Upper lobe of right lung (tissue), 1 donor: ENCODE results near the gene RSL1D1. TPM values are rescaled to one million over a fixed set of nuclear protein-coding genes. Genes with fewer than 3 reads are reported as not detected.
A peak's percentile ranks its signal among the peaks of the same experiment; 100 is the strongest.

ENCODE experiments used
- ATAC-seq: fragments of 200-7000 bp; cut with Tn5 transposase; one replicate; pipeline ENCODE4 v1.9.1; 2020; ENCODE audit warnings: mild to moderate bottlenecking, moderate library complexity
- DNase-seq: peaks from one replicate; pipeline ENCODE4 v3.0.0-alpha.2; 2020
- H3K27ac ChIP-seq: fragments of 200-600 bp; one replicate; pipeline ENCODE4 v1.8.0; 2022
- H3K27me3 ChIP-seq: fragments of 200-600 bp; one replicate; pipeline ENCODE4 v1.8.0; 2022; ENCODE audit warnings: mild to moderate bottlenecking
- H3K36me3 ChIP-seq: fragments of 200-600 bp; one replicate; pipeline ENCODE4 v1.8.0; 2022
- H3K4me1 ChIP-seq: fragments of 200-600 bp; one replicate; pipeline ENCODE4 v1.8.0; 2022
- H3K4me3 ChIP-seq: fragments of 200-600 bp; one replicate; pipeline ENCODE4 v1.8.0; 2022; ENCODE audit warnings: mild to moderate bottlenecking
- H3K9me3 ChIP-seq: fragments of 200-600 bp; one replicate; pipeline ENCODE4 v1.8.0; 2022
- intact Hi-C: fragments of 100-400 bp; cut with DNase I; formaldehyde crosslinking; loops from one replicate; pipeline ENCODE4 v1.11.0; 2022
- total RNA-seq: library from RNA; stranded (reverse); fragmentation: NEBNext Ultra II Directional; extraction: Animal tissue kit (Norgen Biotek cat#: 25700); gene quantifications from one replicate; pipeline ENCODE4 v1.2.1, GENCODE V29; 2021
- TF ChIP-seq, protein P1 (sequence below): fragments of 200-600 bp; IDR thresholded peaks from one replicate; pipeline ENCODE4 v1.8.0; 2022; ENCODE audit warnings: antibody characterized with exemption
- donor health status: DM: no; HTN: yes; CAD: no; lungs with severe emphysema.

RSL1D1 gene
- total RNA-seq, 1 donor from 2014 or later: 117 TPM

DNA sequence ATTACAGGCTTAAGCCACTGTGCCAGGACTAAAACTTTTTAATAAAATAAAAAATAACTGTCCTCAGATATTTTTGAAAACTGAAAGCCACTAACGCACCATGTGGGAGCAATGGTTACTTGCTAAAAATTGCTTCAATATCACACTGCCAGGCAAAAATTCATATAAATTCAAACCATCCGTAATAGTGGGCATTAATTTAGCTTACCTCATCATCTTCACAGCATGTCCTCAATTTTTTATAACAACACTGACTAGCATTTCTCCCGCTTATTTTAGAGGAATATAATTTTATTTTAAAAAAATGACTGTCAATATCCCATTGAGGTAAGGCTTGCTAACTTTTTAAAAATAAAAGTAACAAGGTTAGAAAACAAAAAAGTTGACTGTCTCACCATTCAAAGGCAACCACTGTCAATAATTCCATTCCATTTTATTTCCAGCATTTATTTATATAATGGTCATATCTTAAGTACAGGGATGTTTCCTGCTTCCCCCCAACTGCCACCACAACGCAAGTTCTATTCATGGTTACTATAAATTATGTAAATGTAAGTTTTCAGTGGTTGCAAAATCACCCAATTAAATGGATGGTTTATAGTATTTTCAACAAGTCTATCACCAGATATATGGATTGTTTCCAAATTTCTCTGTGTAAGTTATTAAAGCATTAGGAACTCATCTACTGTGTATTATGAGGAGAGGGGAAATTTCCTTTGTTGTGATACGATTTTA is 39.1 kb upstream of the RSL1D1 start:
- DNase-seq: no peak
- TF ChIP-seq, protein P1, sequence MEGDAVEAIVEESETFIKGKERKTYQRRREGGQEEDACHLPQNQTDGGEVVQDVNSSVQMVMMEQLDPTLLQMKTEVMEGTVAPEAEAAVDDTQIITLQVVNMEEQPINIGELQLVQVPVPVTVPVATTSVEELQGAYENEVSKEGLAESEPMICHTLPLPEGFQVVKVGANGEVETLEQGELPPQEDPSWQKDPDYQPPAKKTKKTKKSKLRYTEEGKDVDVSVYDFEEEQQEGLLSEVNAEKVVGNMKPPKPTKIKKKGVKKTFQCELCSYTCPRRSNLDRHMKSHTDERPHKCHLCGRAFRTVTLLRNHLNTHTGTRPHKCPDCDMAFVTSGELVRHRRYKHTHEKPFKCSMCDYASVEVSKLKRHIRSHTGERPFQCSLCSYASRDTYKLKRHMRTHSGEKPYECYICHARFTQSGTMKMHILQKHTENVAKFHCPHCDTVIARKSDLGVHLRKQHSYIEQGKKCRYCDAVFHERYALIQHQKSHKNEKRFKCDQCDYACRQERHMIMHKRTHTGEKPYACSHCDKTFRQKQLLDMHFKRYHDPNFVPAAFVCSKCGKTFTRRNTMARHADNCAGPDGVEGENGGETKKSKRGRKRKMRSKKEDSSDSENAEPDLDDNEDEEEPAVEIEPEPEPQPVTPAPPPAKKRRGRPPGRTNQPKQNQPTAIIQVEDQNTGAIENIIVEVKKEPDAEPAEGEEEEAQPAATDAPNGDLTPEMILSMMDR: no peak
- H3K27ac ChIP-seq: no peak overlapping the region
- H3K4me1 ChIP-seq: no peaks in the 10 kb centered on the region
- no peak for ATAC-seq
- H3K27me3 ChIP-seq: no peaks in the 10 kb centered on the region
- intact Hi-C loops: no loop called here
- H3K9me3 ChIP-seq: no peaks in the 10 kb centered on the region
- H3K36me3 ChIP-seq: peaks cover 90% of the 10 kb centered on the region
- H3K4me3 ChIP-seq: no peak overlapping the region

DNA sequence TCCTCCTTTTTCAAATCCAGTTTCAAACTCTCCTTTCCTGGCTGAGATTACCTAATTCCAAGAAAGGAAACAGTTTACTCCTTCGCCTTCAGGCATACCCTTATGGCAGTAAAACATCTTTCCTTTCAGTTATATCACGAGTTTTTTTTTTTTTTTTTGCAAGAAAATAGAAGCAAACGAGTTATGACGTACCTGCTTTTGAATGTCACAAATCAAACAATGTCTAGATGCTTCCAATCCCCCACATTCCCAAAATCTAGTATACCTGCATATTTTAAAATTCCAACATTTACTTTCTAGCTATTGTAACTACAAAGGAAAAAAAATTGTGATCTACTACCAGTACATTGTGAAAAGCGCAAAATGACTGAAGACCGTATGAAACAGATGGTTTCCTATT is 35.5 kb upstream of the RSL1D1 start:
- intact Hi-C loops: no loop called here
- Histone ChIP-seq H3K4me3 (no peak overlapping the region), H3K9me3 (no peaks in the 10 kb centered on the region), H3K4me1 (no peaks in the 10 kb centered on the region), H3K27ac (no peak overlapping the region), H3K27me3 (no peaks in the 10 kb centered on the region), H3K36me3 (peaks cover 97% of the 10 kb centered on the region)
- ATAC-seq (no peak), DNase-seq (no peak)
- TF ChIP-seq, protein P1: no peak

DNA sequence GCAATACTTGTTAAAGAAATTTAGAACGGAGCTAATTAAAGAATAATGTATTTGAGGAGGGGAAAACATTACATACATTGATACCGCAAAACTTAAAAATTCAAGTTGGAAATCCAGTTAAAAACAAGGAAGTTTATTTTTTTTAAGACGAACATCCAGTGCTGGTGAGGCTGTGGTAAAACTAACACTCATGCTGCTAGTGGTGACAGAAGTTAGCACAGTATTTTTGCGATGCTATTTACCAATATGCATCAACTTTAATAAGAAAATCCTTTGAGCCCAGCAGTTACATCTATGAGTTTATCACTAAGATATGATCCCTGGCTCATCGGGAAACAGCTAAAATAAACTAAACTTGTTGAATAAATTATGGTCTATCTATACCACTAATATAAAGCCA is 32.7 kb upstream of the RSL1D1 start:
- H3K27me3 ChIP-seq: no peaks in the 10 kb centered on the region
- no peaks in the 10 kb centered on the region for H3K4me1 ChIP-seq
- intact Hi-C loops: no loop called here
- no peaks in the 10 kb centered on the region for H3K9me3 ChIP-seq
- peaks cover 98% of the 10 kb centered on the region for H3K36me3 ChIP-seq
- H3K4me3 ChIP-seq: no peak overlapping the region
- ATAC-seq (no peak), DNase-seq (no peak)
- TF ChIP-seq, protein P1: no peak
- no peak overlapping the region for H3K27ac ChIP-seq

DNA sequence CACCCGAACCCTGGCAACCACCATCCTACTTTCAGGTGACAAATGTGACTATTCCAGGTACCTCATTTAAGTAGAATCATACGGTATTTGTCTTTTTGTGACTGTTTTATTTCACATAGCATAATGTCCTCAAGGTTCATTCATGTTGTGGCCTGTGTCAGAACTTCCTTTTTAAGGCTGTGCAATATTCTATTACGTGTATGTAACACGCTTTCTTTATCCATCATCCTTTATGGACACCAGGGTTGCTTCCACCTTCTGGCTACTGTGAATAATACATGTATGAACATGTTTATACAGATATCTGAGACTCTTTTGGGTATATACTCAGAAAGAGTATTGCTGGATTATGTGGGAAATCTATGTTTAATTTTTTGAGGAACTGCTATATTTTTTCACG is 28.7 kb upstream of the RSL1D1 start:
- Histone ChIP-seq H3K36me3 (peaks cover 97% of the 10 kb centered on the region), H3K27ac (no peak overlapping the region), H3K9me3 (no peaks in the 10 kb centered on the region), H3K4me3 (no peak overlapping the region), H3K27me3 (no peaks in the 10 kb centered on the region), H3K4me1 (no peaks in the 10 kb centered on the region)
- DNase-seq: no peak
- peak; percentile 74 for ATAC-seq
- TF ChIP-seq, protein P1: no peak
- intact Hi-C loops: no loop called here

DNA sequence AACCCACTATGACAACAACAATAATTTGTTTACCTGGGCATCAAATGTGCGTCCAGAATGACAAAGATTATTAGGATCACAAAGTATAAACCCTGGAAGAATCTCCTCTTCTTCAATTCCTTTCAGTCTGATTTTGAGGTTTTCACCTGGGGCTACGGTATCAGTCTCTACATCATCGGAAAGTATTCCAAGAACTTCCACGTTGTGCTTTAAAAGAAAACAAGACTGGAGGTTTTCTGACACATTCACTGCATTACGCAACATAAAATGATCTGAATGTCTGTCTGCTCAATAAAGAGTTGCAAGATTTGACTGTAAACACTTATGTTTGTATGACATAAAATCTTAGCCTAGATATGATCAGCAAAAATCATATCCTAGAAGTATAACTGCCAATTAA is 26.0 kb upstream of the RSL1D1 start:
- Histone ChIP-seq H3K27ac (no peak overlapping the region), H3K4me3 (no peak overlapping the region), H3K4me1 (no peaks in the 10 kb centered on the region), H3K9me3 (no peaks in the 10 kb centered on the region), H3K36me3 (peaks cover 96% of the 10 kb centered on the region), H3K27me3 (no peaks in the 10 kb centered on the region)
- DNase-seq (no peak), ATAC-seq (no peak)
- intact Hi-C loops: no loop called here
- TF ChIP-seq, protein P1: no peak

DNA sequence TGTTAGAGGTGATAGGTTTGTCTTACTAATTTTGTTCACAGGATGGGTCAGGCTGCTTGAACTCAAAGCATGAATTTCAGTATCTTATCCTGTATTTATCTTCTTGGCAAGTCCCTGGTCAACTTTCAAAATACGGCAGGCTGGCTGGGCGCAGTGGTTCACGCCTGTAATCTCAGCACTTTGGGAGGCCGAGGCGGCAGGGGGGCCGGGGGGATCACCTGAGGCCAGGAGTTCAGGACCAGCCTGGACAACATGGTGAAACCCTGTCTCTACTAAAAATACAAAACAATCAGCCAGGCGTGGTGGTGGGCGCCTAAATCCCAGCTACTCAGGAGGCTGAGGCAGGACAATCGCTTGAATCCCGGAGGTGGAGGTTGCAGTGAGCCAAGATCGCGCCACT is 25.0 kb upstream of the RSL1D1 start:
- DNase-seq (peak; percentile 40), ATAC-seq (no peak)
- Histone ChIP-seq H3K27ac (no peak overlapping the region), H3K27me3 (no peaks in the 10 kb centered on the region), H3K4me1 (no peaks in the 10 kb centered on the region), H3K4me3 (no peak overlapping the region), H3K9me3 (no peaks in the 10 kb centered on the region), H3K36me3 (peaks cover 96% of the 10 kb centered on the region)
- TF ChIP-seq, protein P1: no peak
- intact Hi-C loops: no loop called here
